ENCODE measurements around the gene AKT3.

DNA sequence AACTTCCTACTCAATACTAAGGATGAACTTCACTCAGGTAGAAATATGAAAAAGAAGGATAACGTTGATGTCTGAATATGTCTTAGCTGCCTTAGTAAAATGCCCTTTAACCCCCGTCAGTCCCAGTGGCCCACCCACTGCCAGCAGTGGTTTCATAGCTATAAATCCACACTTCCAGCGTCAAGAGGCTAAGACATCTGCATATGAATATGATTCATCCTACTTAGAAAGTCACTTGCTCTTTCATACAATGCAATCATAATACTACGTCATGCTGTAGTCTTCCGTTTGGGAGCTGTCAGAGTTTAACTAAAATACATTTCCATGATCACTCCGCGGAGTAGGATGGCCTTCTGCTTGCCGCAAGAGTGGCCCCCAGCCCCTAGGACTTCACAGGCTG, 346.9 kb downstream of the AKT3 start:
- TF ChIP-seq, protein P1, sequence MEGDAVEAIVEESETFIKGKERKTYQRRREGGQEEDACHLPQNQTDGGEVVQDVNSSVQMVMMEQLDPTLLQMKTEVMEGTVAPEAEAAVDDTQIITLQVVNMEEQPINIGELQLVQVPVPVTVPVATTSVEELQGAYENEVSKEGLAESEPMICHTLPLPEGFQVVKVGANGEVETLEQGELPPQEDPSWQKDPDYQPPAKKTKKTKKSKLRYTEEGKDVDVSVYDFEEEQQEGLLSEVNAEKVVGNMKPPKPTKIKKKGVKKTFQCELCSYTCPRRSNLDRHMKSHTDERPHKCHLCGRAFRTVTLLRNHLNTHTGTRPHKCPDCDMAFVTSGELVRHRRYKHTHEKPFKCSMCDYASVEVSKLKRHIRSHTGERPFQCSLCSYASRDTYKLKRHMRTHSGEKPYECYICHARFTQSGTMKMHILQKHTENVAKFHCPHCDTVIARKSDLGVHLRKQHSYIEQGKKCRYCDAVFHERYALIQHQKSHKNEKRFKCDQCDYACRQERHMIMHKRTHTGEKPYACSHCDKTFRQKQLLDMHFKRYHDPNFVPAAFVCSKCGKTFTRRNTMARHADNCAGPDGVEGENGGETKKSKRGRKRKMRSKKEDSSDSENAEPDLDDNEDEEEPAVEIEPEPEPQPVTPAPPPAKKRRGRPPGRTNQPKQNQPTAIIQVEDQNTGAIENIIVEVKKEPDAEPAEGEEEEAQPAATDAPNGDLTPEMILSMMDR (IDR thresholded peaks at IDR 0.05) = no peak
- TF ChIP-seq POLR2A (IDR thresholded peaks at IDR 0.05) = no peak
- no peak for TF ChIP-seq POLR2AphosphoS5 (IDR thresholded peaks at IDR 0.05; ENCODE audit: insufficient read depth in 1 of 2, low read depth in 1 of 2)

Measured in vagina (tissue), 2 donors.